BE2C (cell line): Measurements from ENCODE around the gene GHITM.
"Not testable (repeated sequence)": the region's sequence is repeated elsewhere in the genome, so short reads cannot be mapped to it uniquely, and the experiment has no call there.

ENCODE experiments used
- DNase-seq: peaks from one replicate; pipeline ENCODE4 v3.0.0-alpha.2; 2020
- H3K27me3 ChIP-seq: fragments of 250-450 bp; sonication (Bioruptor Pico); 2 replicates; pipeline ENCODE4 v1.5.1; 2020; ENCODE audit warnings: mild to moderate bottlenecking
- H3K36me3 ChIP-seq: fragments of 250-450 bp; sonication (Bioruptor Pico); 2 replicates; pipeline ENCODE4 v1.5.1; 2020; ENCODE audit warnings: mild to moderate bottlenecking
- H3K4me1 ChIP-seq: fragments of 250-450 bp; sonication (Bioruptor Pico); 2 replicates; pipeline ENCODE4 v1.5.1; 2020
- H3K4me3 ChIP-seq: 2 replicates; pipeline ENCODE4 v1.5.1; 2011; ENCODE audit warnings: low read depth, low read length
- H3K9me3 ChIP-seq: fragments of 250-450 bp; sonication (Bioruptor Pico); 2 replicates; pipeline ENCODE4 v1.5.1; 2020
- TF ChIP-seq, protein P1 (sequence below): IDR thresholded peaks from 2 replicates; pipeline ENCODE4 v1.5.1; 2012; ENCODE audit warnings: mild to moderate bottlenecking, low read depth, low read length

The GHITM gene

GRCh38 chr10:84108797-84109196 lies 30.5 kb upstream of the GHITM start:
- H3K36me3 ChIP-seq = no peaks in the 10 kb centered on the region
- no peaks in the 10 kb centered on the region for H3K4me1 ChIP-seq
- no peak overlapping the region for H3K4me3 ChIP-seq
- TF ChIP-seq, protein P1, sequence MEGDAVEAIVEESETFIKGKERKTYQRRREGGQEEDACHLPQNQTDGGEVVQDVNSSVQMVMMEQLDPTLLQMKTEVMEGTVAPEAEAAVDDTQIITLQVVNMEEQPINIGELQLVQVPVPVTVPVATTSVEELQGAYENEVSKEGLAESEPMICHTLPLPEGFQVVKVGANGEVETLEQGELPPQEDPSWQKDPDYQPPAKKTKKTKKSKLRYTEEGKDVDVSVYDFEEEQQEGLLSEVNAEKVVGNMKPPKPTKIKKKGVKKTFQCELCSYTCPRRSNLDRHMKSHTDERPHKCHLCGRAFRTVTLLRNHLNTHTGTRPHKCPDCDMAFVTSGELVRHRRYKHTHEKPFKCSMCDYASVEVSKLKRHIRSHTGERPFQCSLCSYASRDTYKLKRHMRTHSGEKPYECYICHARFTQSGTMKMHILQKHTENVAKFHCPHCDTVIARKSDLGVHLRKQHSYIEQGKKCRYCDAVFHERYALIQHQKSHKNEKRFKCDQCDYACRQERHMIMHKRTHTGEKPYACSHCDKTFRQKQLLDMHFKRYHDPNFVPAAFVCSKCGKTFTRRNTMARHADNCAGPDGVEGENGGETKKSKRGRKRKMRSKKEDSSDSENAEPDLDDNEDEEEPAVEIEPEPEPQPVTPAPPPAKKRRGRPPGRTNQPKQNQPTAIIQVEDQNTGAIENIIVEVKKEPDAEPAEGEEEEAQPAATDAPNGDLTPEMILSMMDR = no peak
- no peaks in the 10 kb centered on the region for H3K27me3 ChIP-seq
- DNase-seq = no peak
- H3K9me3 ChIP-seq = no peaks in the 10 kb centered on the region

DNA sequence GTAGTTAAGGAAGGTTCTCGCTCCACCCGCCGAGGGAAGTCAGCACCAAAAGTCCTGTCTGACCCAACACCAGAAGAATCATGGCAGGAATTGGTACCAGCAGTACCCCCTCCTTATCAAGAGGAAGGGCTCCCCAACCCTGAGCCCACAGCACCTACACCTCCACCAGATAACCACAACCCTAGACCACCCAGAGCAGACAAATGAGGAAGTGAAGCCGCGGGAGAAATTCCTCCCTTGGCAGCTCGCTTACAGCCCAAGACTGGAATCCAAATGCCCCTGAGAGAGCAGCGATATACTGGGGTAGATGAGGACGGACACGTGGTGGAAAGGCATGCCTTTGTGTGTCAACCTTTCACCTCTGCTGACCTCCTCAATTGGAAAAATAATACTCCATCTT lies 29.5 kb upstream of the GHITM start:
- H3K36me3 ChIP-seq, H3K9me3 ChIP-seq, H3K4me3 ChIP-seq, DNase-seq, H3K4me1 ChIP-seq, H3K27me3 ChIP-seq: not testable (repeated sequence)

DNA sequence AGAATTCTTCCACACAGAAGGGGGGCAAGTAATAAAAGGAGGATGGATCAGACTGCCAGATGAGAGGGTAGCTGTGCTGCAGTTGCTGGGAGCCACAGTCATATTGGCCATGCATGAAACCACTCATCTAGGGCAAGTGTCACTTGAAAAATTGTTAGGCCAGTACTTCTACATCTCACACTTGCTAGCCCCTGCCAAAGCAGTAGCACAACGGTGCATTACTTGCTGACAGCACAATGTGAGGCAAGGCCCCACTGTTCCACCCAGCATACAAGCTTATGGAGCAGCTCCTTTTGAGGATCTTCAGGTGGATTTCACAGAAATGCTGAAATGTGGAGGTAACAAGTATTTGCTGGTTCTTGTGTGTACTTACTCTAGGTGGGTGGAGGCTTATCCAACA lies 25.8 kb upstream of the GHITM start:
- H3K4me3 ChIP-seq, DNase-seq: not testable (repeated sequence)

DNA sequence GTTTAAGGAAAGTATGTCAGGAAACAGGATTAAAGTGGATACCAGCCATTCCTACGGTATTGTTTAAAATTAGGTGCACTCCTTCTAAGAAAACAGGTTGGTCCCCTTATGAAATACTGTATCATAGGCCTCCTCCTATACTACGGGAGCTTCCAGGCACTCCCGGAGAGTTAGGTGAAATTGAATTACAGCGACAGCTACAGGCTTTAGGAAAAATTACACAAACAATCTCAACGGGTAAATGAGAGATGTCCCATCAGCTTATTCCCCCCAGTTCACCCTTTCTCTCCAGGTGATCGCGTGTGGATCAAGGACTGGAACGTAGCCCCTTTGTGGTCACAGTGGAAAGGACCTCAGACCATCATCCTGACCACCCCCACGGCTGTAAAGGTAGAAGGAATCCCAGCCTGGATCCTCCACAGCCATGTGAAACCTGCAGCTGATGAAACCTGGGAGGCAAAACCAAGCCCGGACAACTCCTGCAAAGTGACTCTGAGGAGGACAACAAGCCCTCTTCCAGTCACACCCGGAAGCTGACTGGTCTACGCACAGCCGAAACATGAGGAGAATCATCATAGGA lies 25.1 kb upstream of the GHITM start:
- Histone ChIP-seq H3K36me3 (no peaks in the 10 kb centered on the region), H3K9me3 (no peaks in the 10 kb centered on the region), H3K27me3 (no peaks in the 10 kb centered on the region), H3K4me1 (no peaks in the 10 kb centered on the region), H3K4me3 (no peak overlapping the region)
- TF ChIP-seq, protein P1 = peak; percentile 60
- no peak for DNase-seq

More for the DNA sequence above, 25.8 kb upstream of the GHITM start:
- not testable (repeated sequence) for H3K27me3 ChIP-seq, H3K4me1 ChIP-seq, H3K36me3 ChIP-seq, H3K9me3 ChIP-seq

DNA sequence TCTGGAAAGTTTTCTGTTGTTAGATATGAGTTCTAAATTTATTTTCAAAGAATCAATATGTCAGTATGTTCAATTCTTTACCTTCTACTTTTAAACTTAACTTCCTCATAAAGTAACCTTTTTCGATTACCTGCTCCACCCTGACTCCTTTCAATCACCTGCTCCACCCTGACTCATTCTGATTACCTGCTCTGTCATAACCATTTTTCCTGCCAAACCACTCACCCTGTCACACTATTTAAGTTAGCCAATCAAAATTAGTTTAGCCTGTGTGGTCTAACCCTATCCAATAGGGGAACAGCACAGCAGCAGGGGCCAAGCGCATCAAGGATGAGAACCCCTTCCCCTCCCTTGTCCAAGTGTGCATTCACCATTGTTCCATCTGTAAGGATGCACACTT lies 22.1 kb upstream of the GHITM start:
- not testable (repeated sequence) for DNase-seq, H3K9me3 ChIP-seq, H3K4me1 ChIP-seq, H3K36me3 ChIP-seq, H3K4me3 ChIP-seq, H3K27me3 ChIP-seq

DNA sequence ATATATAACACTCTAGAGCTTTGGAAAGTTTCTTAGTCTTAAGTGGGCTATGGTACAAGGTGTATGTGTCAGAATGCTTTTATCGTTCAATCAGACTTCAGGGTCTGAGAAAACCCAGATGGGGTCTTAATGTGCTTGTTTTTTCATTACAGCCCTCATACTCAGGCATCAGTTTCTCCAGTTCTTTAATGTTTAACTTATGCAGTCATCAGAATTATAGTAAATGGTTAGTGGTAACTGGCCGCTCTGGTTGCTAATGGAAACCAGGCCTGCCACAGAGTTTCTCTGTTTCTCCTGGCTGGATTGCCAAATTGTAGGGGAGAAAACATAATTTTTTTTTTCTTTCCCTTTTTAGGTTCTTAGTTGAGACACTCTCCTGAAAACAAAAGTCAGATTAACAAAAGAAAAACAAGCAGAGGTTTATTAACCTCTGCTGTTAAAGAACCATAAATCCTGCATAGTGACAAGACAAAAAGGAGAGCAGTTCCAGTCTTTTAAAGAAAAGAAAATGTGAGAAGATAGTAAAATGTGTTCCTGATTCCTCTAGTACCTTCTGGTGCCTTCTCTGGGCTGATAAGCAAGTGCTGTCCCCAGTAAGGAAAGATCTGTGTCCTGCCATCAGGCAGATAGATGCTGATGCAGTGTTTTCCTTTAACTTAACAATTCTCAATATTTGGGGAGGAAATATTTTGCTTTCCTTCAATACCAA lies 21.5 kb upstream of the GHITM start:
- H3K9me3 ChIP-seq = no peaks in the 10 kb centered on the region
- no peak for DNase-seq
- H3K4me1 ChIP-seq = no peaks in the 10 kb centered on the region
- H3K4me3 ChIP-seq = no peak overlapping the region
- TF ChIP-seq, protein P1 = no peak
- no peaks in the 10 kb centered on the region for H3K27me3 ChIP-seq
- no peaks in the 10 kb centered on the region for H3K36me3 ChIP-seq

DNA sequence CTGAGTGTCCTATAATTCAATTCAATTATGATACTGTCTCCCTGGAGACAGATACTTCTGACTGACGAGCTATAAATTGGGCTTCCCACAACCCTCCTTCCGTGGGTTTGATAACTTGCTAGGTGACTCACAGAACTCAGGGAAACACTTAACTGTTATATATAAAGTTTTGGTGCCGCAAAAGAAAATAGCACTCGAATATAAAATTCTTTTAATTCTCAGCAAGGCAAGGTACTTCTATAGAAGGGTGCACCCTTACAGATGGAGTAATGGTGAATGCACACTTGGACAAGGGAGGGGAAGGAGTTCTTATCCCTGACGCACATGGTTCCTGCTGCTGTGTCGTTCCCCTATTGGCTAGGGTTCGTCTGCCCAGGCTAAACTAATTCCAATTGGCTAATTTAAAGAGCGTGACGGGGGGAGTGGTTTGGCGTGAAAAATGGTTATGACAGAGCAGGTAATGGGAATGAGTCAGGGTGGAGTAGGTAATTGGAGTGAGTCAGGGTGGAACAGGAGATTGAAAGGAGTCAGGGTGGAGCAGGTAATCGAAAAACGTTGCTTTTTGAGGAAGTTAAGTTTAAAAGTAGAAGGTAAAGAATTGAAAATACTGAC lies 20.8 kb upstream of the GHITM start:
- no peak for DNase-seq
- no peak overlapping the region for H3K4me3 ChIP-seq
- H3K9me3 ChIP-seq = no peaks in the 10 kb centered on the region
- TF ChIP-seq, protein P1 = no peak
- no peaks in the 10 kb centered on the region for H3K27me3 ChIP-seq
- no peaks in the 10 kb centered on the region for H3K4me1 ChIP-seq
- H3K36me3 ChIP-seq = no peaks in the 10 kb centered on the region
